GM18498 (cell line): Measurements from ENCODE around the gene CSNK1G1.
"Not testable (repeated sequence)": the region's sequence is repeated elsewhere in the genome, so short reads cannot be mapped to it uniquely, and the experiment has no call there.

Experiments used
- ATAC-seq: cut with Tn5 transposase; IDR thresholded peaks from one replicate; pipeline ENCODE4 v1.9.1; 2021; ENCODE audit warnings: mild to moderate bottlenecking, moderate library complexity; ENCODE audit not compliant: unreplicated experiment

CSNK1G1 gene

DNA sequence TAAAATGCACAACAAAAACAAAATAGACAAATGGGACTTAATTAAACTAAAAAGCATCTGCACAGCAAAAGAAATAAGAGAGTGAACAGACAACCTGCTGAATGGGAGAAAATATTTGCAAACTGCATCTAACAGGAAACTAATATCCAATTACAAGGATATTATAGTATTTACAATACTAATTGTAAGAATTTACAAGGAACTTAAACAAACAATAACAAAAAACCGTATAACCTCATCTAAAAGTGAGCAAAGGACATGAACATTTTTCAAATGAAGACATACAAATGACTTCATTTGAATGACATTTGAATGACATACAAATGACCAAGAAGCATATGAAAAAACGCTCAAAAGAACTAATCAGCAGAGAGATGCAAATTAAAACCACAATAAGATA, 66.4 kb downstream of the CSNK1G1 start:
- ATAC-seq: no peak

DNA sequence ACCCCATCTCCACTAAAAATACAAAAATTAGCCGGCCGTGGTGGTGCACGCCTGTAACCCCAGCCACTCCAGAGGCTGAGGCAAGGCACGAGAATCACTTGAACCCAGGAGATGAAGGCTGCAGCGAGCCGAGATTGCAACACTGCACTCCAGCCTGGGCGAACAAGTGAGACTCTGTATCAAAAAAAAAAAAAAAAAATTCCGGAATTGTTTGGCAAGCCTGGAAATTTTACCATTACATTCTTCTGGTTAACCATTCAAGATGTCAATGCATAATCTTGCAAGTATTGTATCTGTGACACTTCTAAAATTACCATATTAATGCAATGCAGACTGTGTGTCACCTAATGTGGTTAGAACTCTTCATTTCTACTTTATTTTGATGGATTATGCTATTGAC, 67.0 kb downstream of the CSNK1G1 start:
- no peak for ATAC-seq

DNA sequence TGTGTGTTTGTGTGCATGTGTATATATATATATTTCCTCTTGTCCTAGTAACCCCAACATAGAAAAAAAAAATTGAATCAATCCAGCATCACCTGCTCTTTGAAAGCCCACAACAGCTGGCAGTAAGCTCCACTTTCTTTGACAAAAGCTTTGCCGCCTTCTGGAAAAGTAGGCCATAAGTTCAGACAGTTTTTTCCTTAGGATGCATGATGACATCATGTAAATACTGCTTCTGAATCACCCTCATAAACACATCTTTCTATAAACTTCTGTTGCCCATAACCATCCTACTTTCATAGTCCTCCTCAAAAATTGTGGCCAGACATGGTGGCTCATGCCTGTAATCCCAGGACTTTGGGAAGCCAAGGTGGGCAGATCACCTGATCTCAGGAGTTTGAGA, 67.4 kb downstream of the CSNK1G1 start:
- ATAC-seq: no peak

DNA sequence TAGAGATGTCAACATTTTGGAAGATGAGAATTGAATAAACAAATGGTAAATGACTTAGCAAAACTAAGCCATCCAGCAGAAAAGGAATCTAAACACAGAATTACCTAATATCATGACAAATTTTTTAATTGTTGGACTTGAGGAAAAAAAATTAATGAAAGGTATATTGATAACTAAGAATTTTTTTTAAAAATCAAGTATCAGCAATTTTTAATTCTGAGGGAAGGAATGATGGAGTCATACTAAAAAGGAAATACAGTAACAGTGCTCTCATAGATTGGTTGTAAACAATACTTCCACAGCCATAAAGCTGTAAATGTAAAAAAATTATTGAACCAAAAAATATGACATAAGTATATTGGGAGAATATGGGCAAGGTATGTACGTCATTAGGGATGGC, 68.0 kb downstream of the CSNK1G1 start:
- ATAC-seq: no peak

DNA sequence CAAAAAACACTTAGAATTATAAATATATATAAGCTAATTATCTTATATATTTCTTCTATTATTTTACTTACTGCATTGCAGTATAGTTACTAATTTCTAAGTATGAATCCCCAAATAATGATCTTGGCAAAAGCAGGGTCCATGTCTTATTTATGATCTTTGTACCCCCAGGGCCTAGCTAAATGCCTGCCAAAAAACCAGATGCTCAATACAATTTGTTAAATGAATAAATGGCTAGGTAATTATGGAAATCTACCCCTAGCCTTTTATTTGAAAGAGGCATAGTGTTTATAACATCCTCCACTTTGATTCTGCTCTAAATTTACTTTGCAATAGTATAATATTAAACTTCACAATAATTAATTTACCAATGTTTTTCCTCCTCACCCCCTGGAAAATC, 69.5 kb downstream of the CSNK1G1 start:
- ATAC-seq: no peak

DNA sequence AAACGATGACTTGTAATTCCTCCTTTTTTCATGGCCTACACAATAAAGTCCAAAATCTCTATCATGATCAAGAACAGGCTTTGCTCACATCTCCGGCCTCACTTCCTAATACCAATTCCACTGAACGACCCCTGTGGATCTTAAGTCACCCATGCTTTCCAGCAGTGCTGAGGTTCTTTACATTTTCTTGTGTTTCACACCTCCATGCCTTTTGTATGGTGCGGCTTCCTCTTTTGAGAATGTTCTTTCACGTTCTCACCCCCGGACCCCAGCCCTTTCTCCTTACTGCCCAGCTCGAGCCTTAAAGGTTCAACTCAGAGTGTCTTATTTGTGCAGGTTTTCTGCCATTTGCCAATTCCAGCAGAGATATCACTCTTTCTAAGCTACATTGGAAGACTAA, 70.1 kb downstream of the CSNK1G1 start:
- ATAC-seq: no peak

DNA sequence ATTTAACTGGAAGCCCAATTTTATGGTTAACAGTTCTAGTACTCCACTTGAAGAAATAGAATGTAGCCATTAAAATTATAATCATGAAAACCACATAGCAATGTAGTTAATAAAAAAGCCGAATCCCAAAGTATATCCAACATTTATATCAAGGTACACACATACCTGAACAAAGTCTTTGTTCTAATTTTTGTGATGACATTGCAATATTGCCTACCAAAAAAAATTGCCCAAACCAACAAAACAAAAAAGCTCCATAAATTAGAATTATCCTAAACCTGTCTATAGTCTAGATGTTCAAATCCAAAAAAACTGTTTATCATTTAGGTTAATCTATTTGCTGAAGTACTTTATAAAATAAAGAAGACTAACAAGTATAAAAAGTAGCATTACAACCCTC, 70.8 kb downstream of the CSNK1G1 start:
- no peak for ATAC-seq

DNA sequence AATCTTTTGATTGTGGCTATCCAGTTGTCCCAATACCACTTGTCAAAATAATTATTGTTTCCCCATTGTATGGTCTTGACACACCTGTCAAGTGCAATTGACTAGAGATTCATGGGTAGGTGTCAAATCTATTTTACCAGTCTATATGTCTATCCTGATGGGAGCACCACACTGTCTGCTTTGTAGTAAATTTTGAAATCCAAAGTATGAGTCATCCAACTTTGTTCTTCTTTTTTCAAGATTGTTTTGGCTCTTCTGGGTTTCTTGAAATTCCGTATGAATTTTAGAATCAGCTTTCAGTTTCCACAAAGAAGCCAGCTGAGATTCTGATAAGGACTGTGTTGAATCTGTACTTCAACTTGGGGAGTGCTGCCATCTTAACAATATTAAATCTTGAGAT, 71.9 kb downstream of the CSNK1G1 start:
- ATAC-seq: no peak

DNA sequence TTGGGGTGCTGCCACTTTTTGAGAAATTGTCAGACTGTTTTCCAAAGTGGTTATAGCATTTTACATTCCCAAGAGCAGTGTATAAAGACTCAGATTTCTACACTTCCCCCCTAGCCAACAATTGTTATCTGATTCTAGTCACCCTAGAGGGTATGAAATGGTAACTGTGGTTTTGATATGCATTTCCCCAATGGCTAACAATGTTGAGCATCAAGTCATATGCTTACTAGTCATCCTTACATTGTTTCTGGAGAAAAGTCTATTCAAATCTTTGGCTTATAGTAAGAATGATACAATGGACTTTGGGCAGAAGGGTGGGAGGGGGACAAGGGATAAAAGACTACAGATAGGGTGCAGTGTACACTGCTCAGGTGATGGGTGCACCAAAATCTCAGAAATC, 73.3 kb downstream of the CSNK1G1 start:
- no peak for ATAC-seq

DNA sequence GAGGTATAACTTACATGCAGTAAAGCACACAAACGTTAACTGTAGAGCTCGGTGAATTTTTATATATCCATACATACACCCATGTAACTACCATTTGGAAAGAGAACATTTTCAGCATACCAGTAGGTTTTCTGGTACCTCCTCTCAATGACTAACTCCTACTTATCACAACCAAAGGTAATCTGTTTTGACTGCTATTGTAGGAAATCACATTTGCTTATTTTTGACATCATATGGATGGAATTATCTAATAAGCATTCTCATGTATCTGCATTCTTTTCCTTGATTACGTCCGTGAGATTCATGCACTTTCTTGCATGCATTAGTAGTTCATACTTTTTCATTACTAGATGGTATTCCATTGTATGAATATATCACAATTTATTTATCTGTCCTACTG, 76.8 kb downstream of the CSNK1G1 start:
- no peak for ATAC-seq

DNA sequence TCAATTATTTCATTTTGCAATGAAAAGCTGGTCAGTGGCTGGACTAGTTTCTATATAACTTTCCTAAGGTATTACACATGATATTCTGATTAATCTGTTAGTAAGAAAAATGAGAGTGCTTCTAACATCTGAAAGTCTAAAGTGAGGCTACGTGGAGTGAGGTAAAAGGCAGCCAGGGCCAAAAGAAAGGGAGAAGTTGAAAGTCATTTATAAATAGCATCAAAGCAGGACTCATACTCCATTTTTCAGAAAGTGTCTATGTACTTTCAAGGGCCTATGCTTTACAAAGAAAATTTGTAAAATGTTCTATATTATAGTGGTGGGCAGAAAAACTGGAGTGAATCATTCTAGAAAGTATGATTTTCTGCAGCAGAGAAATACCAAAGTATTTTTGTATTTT, 80.0 kb downstream of the CSNK1G1 start:
- ATAC-seq: no peak

DNA sequence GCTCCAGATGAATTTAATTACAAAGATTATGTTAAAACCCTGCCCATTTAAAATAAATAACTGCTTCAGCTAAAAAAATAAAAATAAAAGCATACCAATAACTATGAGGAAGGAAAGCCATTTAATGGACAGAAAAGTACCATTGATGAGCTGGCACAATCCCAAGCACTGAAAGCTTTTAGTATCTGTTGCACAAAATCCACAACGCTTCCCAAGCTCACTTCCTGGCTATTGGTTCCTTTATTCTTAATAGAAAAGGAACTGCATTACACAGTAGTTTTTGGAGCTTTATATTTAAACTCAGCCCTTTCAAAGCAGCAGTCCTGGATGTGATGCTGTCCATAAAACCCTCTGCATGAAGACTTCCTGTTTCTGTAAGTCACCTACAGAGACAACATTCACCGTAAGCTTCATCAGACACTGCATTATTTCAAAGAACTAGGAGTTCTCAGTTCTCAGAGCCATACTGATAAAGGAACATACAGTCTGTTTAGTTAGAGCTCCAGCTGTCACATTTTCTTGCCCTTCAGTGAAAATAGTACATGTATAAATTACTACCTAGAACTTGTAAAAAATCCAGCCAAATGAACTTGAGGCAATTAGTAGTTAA, 81.5 kb downstream of the CSNK1G1 start:
- ATAC-seq: no peak

DNA sequence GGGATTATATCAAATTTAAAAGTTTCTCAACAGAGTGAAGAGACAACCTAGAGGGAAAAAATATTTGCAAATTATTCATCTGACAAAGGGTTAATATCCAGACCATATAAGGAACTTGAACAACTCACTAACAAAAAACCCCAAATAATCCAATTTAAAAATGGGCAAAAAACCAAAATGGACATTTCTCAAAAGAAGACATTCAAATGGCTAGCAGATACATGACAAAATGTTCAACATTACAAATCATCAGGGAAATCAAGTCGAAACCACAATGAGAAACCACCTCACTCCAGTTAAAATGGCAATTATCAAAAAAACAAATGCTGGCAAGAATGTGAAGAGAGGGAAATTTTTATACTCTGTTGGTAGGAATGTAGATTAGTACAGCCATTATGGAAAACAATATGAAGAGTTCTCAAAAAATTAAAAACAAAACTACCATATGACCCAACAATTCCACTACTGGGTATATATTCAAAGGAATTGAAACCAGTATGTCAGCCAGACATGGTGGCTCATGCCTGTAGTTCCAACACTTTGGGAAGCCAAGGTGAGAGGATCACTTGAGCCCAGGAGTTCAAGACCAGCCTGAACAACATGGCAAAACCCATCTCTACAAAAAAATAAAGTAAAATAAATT, 88.5 kb downstream of the CSNK1G1 start:
- no peak for ATAC-seq

DNA sequence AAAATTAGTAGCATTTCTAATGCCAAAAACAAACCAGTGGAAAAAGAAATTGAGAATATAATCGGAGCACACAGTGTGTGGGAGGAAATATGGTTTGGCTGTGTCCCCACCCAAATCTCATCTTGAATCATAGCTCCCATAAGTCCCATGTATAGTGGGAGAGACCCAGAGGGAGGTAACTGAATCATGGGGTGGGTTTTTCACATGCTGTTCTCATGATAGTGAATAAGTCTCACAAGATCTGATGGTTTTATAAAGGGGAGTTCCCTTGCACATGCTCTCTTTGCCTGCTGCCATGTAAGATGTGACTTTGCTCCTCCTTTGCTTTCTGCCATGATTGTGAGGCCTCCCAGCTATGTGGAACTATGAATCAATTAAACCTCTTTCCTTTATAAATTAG, 90.8 kb downstream of the CSNK1G1 start:
- ATAC-seq: not testable (repeated sequence)

DNA sequence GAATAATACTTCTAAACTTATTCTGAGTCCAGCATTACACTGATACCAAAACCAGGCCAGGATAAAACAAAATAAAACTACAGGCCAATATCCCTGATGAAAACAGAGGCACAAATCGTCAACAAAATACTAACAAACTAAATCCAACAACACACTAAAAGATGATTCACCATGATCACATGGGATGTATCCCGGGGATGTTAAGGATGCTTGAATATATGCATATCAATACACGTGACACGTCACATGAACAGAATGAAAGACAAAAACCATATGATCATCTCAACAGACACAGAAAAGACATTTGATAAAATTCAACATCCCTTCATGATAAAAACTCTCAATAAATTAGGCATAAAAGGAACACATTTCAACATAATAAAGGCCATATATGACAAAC, 91.5 kb downstream of the CSNK1G1 start:
- no peak for ATAC-seq

DNA sequence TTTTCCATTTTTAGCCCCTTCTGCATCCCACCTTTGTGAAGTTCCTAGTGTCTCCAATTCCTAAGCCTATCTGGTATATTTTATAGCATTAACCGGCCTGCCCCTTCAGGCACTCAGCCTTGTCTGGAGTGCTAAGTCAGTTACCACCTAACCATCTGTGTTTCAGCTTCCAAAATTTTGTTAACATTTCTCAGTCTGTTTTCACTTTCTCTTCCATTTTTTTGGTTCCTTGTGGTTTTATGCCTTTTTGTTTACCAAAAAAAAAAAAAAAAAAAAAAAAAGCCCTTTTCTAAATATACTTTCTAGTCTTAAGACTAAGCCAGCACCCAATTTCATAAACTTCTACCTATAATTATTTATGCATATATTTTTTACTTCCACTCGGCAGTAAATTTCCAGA, 92.4 kb downstream of the CSNK1G1 start:
- ATAC-seq: no peak

DNA sequence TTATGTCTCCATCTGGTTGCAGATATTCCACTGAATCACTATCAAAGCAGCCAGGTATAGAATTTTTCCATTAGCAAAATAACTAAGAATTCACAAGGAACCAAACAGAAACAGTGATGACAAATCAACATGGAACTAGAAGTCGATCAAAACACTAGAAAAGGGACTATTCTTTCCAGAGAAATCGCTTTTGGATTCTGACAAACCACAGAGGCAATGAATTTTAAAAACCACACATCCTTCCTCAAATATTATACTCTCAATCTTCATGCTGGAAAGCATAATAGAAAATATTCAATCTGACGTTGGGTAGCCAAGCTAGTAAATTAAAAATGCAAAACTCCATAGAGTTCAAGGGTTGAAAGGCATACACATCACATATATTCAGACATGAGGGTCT, 99.9 kb downstream of the CSNK1G1 start:
- no peak for ATAC-seq

DNA sequence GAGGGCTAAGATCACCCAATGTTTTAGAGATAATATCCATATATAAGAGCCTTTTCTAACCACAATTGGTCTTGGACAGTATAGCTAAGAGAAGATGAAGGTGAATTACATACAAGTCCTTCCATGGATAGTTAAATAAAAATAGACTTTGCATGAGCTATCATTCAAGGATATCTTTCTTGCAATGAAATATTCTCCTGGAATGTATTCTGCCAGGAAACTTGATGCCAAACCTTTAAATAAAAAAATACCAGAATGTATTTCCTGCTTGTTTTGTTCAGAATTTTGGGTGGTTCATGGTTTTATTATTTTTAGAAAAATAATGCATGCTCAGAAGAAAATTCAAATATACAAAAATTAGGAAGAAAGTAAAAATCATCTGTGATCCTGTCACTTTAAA, 104.3 kb downstream of the CSNK1G1 start:
- no peak for ATAC-seq

DNA sequence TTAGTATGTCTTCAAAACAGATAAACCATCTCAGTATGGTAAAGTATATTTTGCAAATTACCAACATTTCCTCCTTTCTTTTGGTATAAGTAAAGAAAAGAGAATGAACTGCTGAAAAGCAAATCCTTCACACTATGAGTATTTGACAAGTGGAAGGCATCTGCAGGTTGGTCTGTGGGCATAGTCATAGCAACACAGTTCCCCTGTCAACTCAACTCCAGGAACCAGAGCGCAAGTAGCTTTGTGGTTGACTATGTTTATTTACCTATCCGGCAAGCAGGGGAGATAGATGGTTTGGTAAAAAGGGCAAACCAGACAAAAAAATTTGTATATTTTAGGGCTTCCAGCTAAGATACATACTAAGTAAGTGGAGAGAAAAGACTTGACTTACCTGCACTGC, 104.9 kb downstream of the CSNK1G1 start:
- ATAC-seq: no peak

DNA sequence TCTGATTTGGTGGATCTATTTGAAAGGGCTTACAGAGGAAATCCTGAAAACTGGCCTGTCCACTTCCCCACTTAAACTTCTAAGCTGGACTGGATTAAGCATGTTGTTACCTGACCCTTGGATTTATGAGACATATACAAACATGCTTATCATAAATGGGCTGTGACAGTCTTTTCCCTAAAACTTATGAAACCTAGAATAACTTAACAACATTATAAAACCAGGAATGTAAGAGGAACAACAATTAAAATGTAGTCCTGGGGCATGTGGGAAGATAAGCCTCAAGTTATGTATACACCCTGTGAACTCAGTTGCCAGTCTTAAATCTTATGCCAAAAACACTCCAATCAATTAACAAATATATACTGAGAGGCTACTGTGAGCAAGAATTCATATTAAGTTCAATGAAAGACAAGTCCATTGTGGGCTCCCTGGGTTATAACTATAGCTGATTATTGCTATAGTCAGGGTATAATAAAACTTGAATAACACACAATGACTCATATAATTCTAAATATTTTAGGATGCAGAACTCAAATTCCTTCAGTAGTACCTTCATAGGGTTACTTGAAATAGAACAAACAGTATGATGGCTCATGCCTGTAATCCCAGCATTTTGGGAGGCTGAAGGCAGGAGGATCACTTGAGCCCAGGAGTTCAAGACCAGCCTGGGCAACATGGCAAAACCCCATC, 105.9 kb downstream of the CSNK1G1 start:
- ATAC-seq: no peak

DNA sequence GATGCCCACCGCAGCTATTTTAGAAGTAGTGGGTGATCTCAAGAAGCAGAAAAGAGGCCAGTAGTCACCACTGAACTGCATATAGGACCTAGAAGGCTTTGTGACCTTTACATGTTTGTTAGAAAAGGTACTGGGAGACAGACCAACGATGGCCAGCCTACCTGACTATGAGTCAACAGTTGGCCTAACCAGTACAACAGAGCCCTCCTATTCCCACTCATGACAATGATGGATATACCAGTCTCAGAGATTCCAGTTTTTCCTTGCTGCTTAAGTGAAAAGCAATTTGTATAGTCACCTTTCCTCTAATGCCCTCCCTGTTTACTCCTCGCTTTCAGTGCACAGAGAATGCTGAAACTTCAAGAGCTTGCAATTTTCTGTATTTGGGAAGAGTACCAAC, 106.6 kb downstream of the CSNK1G1 start:
- no peak for ATAC-seq

DNA sequence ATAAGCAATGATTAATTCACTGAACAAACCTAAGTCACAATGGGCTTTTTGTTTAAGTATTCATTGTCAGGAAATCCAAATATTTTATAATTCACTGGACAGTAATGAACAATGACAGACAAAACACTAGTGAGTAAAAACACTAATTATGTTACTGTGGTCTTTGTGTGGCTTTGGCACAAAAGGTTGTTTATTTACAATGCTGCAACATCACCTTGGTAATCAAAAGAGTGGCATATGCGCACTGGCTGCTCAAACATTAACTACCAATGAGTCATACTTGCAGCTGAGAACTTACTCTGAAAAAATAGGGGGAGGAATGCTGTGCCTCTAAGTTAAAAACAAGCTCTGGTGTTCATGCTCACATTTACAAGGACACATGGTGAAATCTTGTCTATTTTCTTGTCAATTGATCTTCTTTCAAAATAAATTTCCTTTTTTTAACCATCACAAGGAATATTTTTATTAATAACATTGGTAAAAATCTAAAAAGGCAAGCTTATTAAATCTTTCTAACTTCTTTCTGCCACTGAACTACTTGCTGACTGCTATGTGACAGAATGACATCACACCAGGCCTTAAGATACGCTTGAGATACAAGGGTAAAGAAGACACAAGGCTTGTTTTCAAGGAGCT, 107.9 kb downstream of the CSNK1G1 start:
- ATAC-seq: peak; percentile 70
